ENCODE data around the gene KCNH4. TPM values are rescaled to one million over a fixed set of nuclear protein-coding genes. Genes with fewer than 3 reads are reported as not detected.

KCNH4 gene
- total RNA-seq, 1 donor from 2014 or later: not detected

- Mint-ChIP-seq H3K4me1 (ENCODE audit: unreplicated experiment) (peaks cover 24% of the 10 kb centered on the region), H3K4me3 (peak overlapping the region; percentile 74), H3K27me3 (no peaks in the 10 kb centered on the region), H3K27ac (no peak overlapping the region), H3K9me3 (no peaks in the 10 kb centered on the region), H3K36me3 (peaks cover 10% of the 10 kb centered on the region)
- no peak for DNase-seq (ENCODE audit: extremely low spot score, unreplicated experiment)
- no peak for TF ChIP-seq CTCF (conservative IDR thresholded peaks at IDR 0.05)
These were observed 60.7 kb downstream of the KCNH4 start for GRCh38 chr17:42120161-42120769.

- Mint-ChIP-seq H3K4me3 (peak overlapping the region; percentile 61), H3K4me1 (ENCODE audit: unreplicated experiment) (peaks cover 24% of the 10 kb centered on the region), H3K27me3 (no peaks in the 10 kb centered on the region), H3K36me3 (peaks cover 6% of the 10 kb centered on the region), H3K9me3 (no peaks in the 10 kb centered on the region), H3K27ac (no peak overlapping the region)
- DNase-seq (ENCODE audit: extremely low spot score, unreplicated experiment): no peak
- TF ChIP-seq CTCF (conservative IDR thresholded peaks at IDR 0.05): no peak
These were observed 61.6 kb downstream of the KCNH4 start for GRCh38 chr17:42119301-42119700.

GRCh38 chr17:42118545-42118944, 62.4 kb downstream of the KCNH4 start:
- TF ChIP-seq CTCF (conservative IDR thresholded peaks at IDR 0.05): peak; percentile 42
- Mint-ChIP-seq H3K36me3 (peaks cover 6% of the 10 kb centered on the region), H3K4me1 (ENCODE audit: unreplicated experiment) (peaks cover 24% of the 10 kb centered on the region), H3K9me3 (no peaks in the 10 kb centered on the region), H3K27me3 (no peaks in the 10 kb centered on the region), H3K27ac (peak overlapping the region; percentile 22), H3K4me3 (peak overlapping the region; percentile 73)
- no peak for DNase-seq (ENCODE audit: extremely low spot score, unreplicated experiment)

DNA sequence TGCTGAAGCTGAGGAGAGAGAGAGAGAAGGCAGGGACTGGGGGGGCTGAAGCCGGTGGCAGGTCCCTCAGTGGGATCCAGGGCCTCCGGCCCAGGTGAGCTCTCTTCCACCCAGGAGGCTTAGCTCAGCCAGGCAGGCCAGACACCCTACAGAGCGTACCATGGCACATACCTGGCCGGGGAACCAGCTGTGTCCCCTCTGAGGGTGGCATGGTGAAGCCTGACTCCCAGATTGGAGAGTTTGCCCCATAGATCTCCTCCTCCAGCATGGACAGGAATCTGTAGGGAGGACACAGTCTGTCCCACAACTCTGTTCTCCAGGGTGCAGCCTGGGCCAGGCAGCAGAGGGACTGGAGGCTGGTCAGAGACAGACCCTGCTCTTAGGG, 62.8 kb downstream of the KCNH4 start:
- Mint-ChIP-seq H3K4me3 (peak overlapping the region; percentile 34), H3K27me3 (no peaks in the 10 kb centered on the region), H3K27ac (peak overlapping the region; percentile 22), H3K4me1 (ENCODE audit: unreplicated experiment) (peaks cover 24% of the 10 kb centered on the region), H3K36me3 (peaks cover 6% of the 10 kb centered on the region), H3K9me3 (no peaks in the 10 kb centered on the region)
- DNase-seq (ENCODE audit: extremely low spot score, unreplicated experiment): no peak
- TF ChIP-seq CTCF (conservative IDR thresholded peaks at IDR 0.05): no peak

DNA sequence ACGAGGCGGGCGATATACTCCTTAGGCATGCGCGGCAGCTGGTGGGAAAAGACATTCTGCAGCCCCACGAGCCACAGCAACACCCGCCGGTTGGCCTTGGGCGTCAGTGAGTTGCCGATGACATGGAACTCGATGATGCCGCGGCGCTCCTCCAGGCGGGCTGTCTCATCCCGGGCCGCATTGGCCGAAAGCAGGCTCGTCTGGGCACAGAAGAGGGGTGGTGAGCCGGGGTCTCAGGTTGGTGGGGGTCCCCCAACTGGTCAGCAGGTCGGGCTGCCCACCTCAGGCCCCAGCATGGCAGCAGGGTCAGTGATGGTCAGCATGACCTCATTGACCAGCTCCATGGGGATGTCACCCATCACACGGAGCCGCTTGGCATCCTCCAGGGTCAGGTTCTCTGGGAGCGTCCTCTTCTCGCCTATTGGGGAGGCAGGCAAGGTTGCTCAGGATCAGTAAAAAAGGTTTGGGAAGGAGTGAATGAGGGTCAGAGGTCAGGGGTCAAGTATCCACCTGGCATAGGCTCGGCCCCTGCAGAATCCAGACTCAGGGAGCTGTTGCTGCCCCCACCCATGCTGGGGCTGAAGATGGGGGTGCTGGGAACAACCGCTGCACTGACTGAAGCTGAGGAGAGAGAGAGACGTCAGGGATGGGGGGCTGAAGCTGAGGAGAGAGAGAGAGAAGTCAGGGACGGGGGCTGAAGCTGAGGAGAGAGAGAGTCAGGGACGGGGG, 63.4 kb downstream of the KCNH4 start:
- Mint-ChIP-seq H3K4me1 (ENCODE audit: unreplicated experiment) (peaks cover 24% of the 10 kb centered on the region), H3K27me3 (no peaks in the 10 kb centered on the region), H3K9me3 (no peaks in the 10 kb centered on the region), H3K4me3 (peak overlapping the region; percentile 37), H3K36me3 (peaks cover 6% of the 10 kb centered on the region), H3K27ac (no peak overlapping the region)
- no peak for DNase-seq (ENCODE audit: extremely low spot score, unreplicated experiment)
- TF ChIP-seq CTCF (conservative IDR thresholded peaks at IDR 0.05): no peak

Data from type B pancreatic cell (in vitro differentiated cells).